Upper lobe of right lung (tissue), 1 donor: Measurements from ENCODE around the gene ENGASE. TPM values are rescaled to one million over a fixed set of nuclear protein-coding genes. Genes with fewer than 3 reads are reported as not detected.
A peak's percentile ranks its signal among the peaks of the same experiment; 100 is the strongest.

ENCODE experiments used
- ATAC-seq: fragments of 200-7000 bp; cut with Tn5 transposase; one replicate; pipeline ENCODE4 v1.9.1; 2020; ENCODE audit warnings: mild to moderate bottlenecking, moderate library complexity
- DNase-seq: peaks from one replicate; pipeline ENCODE4 v3.0.0-alpha.2; 2020
- H3K27ac ChIP-seq: fragments of 200-600 bp; one replicate; pipeline ENCODE4 v1.8.0; 2022
- H3K27me3 ChIP-seq: fragments of 200-600 bp; one replicate; pipeline ENCODE4 v1.8.0; 2022; ENCODE audit warnings: mild to moderate bottlenecking
- H3K36me3 ChIP-seq: fragments of 200-600 bp; one replicate; pipeline ENCODE4 v1.8.0; 2022
- H3K4me1 ChIP-seq: fragments of 200-600 bp; one replicate; pipeline ENCODE4 v1.8.0; 2022
- H3K4me3 ChIP-seq: fragments of 200-600 bp; one replicate; pipeline ENCODE4 v1.8.0; 2022; ENCODE audit warnings: mild to moderate bottlenecking
- H3K9me3 ChIP-seq: fragments of 200-600 bp; one replicate; pipeline ENCODE4 v1.8.0; 2022
- intact Hi-C: fragments of 100-400 bp; cut with DNase I; formaldehyde crosslinking; loops from one replicate; pipeline ENCODE4 v1.11.0; 2022
- total RNA-seq: library from RNA; stranded (reverse); fragmentation: NEBNext Ultra II Directional; extraction: Animal tissue kit (Norgen Biotek cat#: 25700); gene quantifications from one replicate; pipeline ENCODE4 v1.2.1, GENCODE V29; 2021
- TF ChIP-seq, protein P1 (sequence below): fragments of 200-600 bp; IDR thresholded peaks from one replicate; pipeline ENCODE4 v1.8.0; 2022; ENCODE audit warnings: antibody characterized with exemption
- donor health status: DM: no; HTN: yes; CAD: no; lungs with severe emphysema.

The ENGASE gene
- total RNA-seq, 1 donor from 2014 or later, result 58.2 TPM

DNA sequence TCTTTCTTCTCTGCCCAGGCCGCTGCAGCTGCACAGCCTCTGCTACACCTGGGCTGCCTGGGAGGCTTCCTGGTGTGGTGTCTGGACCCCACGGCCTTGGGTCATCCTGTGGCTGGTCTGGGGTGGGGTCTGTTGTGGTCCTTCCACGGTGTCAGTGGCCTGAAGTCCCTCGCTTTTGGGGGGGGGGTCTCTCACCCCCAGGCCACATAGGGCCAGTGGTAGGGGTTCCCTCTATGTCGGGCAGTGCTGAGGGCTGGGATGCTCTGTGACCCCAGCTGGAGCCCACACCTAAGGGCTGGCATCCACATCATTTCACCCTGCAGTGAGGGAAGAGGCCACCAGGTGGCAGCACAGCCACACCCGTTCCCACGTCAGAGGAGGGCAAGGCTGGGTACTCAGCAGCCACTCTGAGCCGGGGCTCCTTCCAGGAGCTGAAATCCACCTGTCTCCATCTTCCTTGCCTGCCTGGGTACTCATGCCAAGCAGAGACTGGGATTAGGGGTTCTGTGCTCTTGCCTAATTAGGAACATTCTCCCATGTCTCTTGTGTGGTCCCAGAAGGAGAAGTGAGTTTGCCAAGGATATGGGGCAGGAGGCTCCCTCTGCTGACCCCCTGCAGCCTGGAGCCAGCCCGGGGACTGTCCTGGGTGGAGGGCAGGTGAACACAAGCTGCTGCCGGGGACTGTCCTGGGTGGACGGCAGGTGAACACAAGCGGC is 13.0 kb downstream of the ENGASE start:
- no peaks in the 10 kb centered on the region for H3K9me3 ChIP-seq
- peak; percentile 83 for ATAC-seq
- no peak overlapping the region for H3K4me3 ChIP-seq
- peaks cover 18% of the 10 kb centered on the region for H3K27me3 ChIP-seq
- H3K36me3 ChIP-seq, result peaks cover 33% of the 10 kb centered on the region
- TF ChIP-seq, protein P1, sequence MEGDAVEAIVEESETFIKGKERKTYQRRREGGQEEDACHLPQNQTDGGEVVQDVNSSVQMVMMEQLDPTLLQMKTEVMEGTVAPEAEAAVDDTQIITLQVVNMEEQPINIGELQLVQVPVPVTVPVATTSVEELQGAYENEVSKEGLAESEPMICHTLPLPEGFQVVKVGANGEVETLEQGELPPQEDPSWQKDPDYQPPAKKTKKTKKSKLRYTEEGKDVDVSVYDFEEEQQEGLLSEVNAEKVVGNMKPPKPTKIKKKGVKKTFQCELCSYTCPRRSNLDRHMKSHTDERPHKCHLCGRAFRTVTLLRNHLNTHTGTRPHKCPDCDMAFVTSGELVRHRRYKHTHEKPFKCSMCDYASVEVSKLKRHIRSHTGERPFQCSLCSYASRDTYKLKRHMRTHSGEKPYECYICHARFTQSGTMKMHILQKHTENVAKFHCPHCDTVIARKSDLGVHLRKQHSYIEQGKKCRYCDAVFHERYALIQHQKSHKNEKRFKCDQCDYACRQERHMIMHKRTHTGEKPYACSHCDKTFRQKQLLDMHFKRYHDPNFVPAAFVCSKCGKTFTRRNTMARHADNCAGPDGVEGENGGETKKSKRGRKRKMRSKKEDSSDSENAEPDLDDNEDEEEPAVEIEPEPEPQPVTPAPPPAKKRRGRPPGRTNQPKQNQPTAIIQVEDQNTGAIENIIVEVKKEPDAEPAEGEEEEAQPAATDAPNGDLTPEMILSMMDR, result peak; percentile 94
- intact Hi-C loops, result loop anchor here (5.0 kb wide), 1 partner anchor 305 kb away; no protein-coding TSS in a partner anchor
- DNase-seq, result peak; percentile 84
- H3K4me1 ChIP-seq, result no peaks in the 10 kb centered on the region
- no peak overlapping the region for H3K27ac ChIP-seq

DNA sequence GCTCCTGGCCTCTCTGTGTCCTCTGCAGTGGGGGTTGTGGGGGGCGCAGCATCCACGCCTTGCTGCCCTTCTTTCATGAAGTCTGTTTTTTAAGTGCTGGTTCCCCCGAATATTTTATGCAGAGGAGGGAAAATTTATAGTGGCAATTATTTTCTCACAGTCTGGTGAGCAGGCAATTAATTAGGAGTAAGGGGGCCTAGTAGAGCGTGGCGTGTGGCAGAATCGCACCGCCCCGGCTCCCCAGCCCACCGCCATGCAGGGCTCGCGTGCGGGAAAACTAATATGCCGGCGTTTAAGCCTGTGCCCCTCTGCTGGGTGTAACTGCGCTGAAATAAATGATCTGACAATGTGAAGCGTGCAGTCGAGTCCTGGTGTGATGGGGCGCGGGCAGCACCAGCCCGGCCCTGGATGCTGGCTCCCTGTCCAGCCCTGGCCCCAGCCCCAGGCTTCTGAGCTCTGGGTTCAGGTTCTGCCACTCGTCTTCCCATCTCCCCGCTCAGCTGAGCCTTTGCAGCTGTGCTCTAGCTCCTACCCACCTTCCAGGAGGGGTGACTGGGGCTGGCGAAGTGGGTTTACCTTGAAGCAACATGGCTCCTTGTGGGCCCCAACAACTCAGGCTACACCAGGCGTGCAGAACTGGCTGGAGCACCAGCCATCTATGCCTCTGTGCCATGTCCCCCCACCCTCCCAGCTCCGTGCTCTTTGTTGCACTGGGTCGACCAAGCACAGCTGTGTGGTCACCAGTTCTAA is 13.8 kb downstream of the ENGASE start:
- TF ChIP-seq, protein P1, result no peak
- no peak for DNase-seq

DNA sequence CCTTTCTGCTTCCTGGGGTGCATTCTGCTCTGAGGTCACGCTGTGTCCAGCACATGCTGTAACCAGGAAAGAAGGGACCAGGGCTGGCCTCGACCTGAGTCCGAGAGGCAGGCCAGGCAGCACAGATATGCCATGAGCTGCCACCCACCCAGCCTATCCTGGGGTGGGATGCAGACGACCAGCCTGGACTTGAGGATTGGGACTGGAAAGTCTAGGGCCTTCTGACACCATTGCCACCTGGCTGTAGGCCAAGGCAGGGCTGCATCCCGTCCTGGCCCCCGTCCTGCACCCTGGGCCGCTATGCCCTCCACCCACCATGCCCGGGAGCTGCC is 14.3 kb downstream of the ENGASE start:
- intact Hi-C loops, result loop anchor here (5.0 kb wide), 1 partner anchor 303 kb away; no protein-coding TSS in a partner anchor
- DNase-seq, result no peak
- peaks cover 21% of the 10 kb centered on the region for H3K36me3 ChIP-seq
- no peak overlapping the region for H3K4me3 ChIP-seq
- no peaks in the 10 kb centered on the region for H3K4me1 ChIP-seq
- H3K27me3 ChIP-seq, result peaks cover 29% of the 10 kb centered on the region
- TF ChIP-seq, protein P1, result no peak
- ATAC-seq, result no peak
- H3K27ac ChIP-seq, result no peak overlapping the region
- no peaks in the 10 kb centered on the region for H3K9me3 ChIP-seq

More for the DNA sequence above, 13.8 kb downstream of the ENGASE start:
- intact Hi-C loops, result loop anchor here (5.0 kb wide), 1 partner anchor 304 kb away; no protein-coding TSS in a partner anchor
- H3K4me3 ChIP-seq, result no peak overlapping the region
- H3K4me1 ChIP-seq, result no peaks in the 10 kb centered on the region
- no peak for ATAC-seq
- H3K9me3 ChIP-seq, result no peaks in the 10 kb centered on the region
- no peak overlapping the region for H3K27ac ChIP-seq
- H3K27me3 ChIP-seq, result peaks cover 27% of the 10 kb centered on the region
- H3K36me3 ChIP-seq, result peaks cover 26% of the 10 kb centered on the region

DNA sequence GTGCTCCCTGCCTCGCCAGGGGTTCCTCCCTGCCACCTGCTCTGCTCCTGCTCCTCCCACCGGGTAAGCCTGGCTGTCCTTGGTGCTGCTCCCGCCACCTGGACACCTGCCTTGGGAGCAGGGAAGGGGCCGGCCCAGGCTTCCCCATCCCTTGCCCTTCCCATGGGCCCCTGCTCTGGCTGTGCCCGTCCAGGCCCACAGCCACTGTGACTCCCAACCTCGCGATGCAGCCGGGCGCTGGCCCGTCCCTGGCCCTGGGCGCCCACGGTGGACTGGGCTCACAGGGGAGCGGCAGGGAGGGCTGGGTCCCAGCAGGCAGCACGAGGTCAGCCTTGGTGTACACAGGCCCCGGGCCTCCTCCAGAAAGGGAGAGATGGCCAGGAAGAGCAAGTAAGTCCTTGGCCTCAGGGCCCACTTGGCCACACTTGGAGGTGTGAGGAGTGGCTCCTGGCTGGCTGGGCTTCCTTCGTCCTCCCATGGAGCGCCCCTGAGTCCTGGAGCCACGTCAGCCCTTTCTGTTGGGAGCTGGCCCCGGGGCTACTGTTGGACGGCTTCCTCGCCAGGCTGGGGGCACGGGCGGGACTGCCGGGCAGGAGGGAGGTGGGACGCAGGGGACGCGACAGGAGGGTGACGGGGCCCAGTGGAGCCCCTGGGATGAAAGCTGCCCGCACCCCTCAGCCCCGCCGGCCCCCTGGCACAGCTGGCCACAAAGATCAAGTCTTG is 15.3 kb downstream of the ENGASE start:
- H3K36me3 ChIP-seq, result peaks cover 11% of the 10 kb centered on the region
- intact Hi-C loops, result loop anchor here (5.0 kb wide), 1 partner anchor 302 kb away; no protein-coding TSS in a partner anchor
- no peaks in the 10 kb centered on the region for H3K9me3 ChIP-seq
- TF ChIP-seq, protein P1, result no peak
- no peak overlapping the region for H3K27ac ChIP-seq
- H3K27me3 ChIP-seq, result peaks cover 38% of the 10 kb centered on the region
- no peaks in the 10 kb centered on the region for H3K4me1 ChIP-seq
- no peak overlapping the region for H3K4me3 ChIP-seq
- ATAC-seq (no peak), DNase-seq (no peak)

DNA sequence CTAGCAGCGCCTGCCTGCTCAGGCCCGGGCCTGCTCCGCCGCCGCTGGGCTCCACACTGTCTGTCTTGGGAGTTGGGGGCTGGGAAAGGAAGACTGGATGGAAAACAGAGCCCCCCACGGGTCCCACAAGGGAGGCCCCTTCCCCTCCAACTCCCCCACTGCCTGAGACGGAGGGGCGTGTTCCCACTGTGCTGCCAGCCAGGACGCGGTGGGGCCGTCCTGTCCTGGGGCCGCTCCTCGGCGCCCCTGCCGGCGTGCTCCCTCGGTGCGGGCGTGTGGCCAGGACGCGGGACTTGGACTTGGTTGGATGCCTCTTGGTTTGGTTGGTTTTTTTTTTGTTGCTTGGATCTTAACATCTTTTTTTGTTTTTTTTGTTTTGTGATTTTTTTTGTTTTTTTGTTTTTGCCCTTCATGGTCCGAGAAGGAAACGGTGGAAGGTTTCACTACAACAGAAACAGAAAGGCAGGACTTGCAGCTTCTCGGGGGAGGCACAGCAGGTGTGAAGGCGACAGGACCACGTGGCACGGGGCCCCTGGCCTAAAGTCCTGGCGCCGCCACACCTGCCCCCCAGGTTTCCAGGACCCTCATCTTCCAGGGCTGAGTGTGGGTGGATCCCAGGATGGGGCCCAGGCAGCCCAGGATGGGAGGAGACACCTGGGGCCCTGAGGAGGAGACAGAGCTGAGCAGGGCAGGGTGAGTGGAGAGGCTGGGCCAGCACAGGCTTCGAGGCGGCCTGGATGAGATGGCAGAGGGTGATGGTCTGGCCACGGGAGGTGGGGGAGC is 16.0 kb downstream of the ENGASE start:
- DNase-seq, result no peak
- peaks cover 42% of the 10 kb centered on the region for H3K27me3 ChIP-seq

More for the DNA sequence above, 16.0 kb downstream of the ENGASE start:
- peaks cover 5% of the 10 kb centered on the region for H3K36me3 ChIP-seq
- intact Hi-C loops, result no loop called here
- no peak for ATAC-seq
- no peak overlapping the region for H3K27ac ChIP-seq
- H3K9me3 ChIP-seq, result no peaks in the 10 kb centered on the region
- no peak overlapping the region for H3K4me3 ChIP-seq
- no peaks in the 10 kb centered on the region for H3K4me1 ChIP-seq
- TF ChIP-seq, protein P1, result peak; percentile 26
